HG02852 (cell line): ENCODE measurements around the gene VWDE.
A peak's percentile ranks its signal among the peaks of the same experiment; 100 is the strongest.

Source experiments
- ATAC-seq: cut with Tn5 transposase; IDR thresholded peaks from one replicate; pipeline ENCODE4 v1.9.1; 2021; ENCODE audit warnings: mild to moderate bottlenecking, moderate library complexity; ENCODE audit not compliant: unreplicated experiment

The VWDE gene

GRCh38 chr7:12337095-12337494 is 66.6 kb downstream of the VWDE start:
- no peak for ATAC-seq

DNA sequence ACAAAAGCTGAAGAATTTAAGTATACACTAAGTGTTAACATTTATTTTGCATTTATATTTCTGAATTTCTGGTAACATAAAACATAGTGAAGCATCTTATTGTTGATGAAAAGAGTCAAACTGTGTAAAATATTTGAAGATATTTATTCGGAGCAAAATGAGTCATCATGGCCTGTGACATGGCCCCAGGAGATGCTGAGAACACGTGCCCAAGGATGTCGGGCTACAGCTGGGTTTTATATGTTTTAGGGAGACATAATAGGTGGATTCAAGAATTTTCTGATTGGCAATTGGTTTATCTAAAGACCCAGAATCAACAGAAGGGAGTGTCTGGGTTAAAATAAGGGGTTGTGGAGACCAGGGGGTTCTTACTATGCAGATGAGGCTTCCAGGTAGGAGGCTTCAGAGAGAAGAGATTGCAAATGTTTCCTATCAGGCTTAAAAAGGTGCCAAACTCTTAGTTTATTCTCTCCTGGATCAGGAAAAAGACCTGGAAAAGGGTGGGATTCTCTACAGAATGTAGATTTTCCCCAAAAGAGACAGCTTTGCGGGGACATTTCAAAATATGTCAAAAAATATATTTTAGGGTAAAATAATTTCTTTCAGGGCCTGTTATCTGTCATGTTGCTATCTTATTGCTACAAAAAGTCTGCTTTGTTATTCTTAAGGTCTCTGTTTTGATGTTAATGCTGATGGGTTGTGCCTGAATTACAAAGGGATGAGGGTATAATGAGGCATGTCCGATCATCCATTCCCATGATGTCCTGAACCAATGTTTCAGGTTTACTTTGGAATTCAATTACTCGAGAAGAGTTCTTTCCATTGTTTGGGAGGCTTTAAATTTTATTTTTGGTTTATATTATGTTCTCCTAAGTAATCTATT is 74.5 kb downstream of the VWDE start:
- ATAC-seq, result no peak

- no peak for ATAC-seq
These were observed 75.7 kb downstream of the VWDE start for GRCh38 chr7:12327922-12328321.

GRCh38 chr7:12325646-12326045 is 78.0 kb downstream of the VWDE start:
- ATAC-seq, result no peak

DNA sequence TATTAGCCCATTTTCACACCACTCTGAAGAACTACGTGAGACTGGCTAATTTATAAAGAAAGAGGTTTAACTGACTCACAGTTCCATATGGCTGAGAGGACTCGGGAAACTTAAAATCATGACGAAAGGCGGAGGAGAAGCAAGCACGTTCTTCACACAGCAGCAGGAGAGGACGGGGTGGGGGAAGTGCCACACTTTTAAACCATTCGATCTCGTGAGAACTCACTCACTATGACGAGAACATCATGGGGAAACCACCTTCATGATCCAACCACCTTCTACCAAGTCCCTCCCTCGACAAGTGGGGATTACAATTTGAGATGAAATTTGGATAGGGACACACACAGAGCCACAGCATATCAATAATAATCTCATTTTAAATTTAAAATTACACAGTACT is 80.2 kb downstream of the VWDE start:
- ATAC-seq, result no peak

DNA sequence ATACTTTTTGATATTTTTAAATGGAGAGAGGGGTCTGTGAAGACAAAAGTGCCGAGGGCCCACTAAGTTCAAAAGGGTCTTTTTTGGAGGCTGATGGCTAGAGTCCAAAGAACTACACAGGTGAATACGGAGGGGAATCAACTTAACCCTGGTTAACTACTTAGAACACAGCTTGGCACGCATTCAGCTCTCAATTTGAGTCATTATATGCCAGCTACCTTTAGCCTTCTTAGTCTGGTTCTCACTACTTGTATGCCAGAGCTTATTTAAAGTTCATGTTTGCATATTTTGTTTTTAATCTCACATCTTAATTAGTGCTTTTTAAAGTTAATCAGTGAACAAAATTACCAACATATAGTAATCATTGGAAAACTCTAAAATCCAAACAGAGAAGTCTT is 80.8 kb downstream of the VWDE start:
- no peak for ATAC-seq

DNA sequence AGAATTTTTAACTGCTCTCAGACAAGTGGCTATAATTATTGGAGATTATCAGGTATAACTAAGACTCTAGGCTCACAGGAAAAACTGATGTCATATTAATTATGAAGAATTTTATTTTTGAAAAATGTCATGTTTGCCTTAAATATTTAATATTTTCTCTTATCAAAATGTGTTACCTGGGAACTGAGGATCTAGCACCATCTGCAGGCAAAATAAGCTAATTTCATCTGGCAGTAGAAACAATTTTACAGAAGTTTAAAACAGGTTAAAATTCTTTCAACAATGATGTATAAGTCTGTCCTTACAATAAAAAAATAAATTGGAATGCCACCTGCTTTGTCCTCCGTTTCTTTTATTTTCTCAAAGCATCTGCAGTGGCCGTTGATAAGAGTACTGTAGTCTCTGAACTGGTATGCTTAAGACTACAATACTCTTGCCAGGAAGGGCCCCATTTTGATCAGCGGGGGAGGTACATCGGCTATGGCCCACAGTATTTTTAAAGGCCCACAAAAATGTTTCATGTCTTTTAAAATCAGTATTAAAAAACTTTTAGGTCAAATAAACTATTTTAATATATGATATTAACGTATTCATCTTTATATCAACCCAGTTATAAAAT is 81.3 kb downstream of the VWDE start:
- ATAC-seq, result no peak

- ATAC-seq, result no peak
These were observed 82.5 kb downstream of the VWDE start for GRCh38 chr7:12320987-12321647.

GRCh38 chr7:12320241-12320986 is 83.3 kb downstream of the VWDE start:
- ATAC-seq, result no peak

DNA sequence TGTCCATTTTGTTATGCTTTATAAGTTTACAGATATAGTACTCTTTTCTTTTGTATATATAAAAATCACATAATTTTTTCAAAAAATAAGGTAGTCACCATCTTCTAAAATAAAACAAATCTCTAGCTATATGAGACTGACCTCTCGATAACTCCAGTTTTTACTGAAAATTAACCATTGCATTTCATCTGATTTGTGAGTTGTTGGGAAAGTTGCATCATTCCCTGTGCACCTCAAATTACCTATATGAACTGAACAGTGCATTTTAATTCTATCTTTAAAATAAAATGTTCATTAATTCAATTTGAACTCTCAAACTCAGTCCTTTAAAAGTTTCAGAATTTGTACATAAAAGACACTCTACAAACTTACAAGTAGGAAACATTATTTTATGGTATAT is 86.0 kb downstream of the VWDE start:
- no peak for ATAC-seq

- no peak for ATAC-seq
These were observed 86.7 kb downstream of the VWDE start for GRCh38 chr7:12316925-12317324.

- no peak for ATAC-seq
These were observed 88.6 kb downstream of the VWDE start for GRCh38 chr7:12315049-12315448.

- peak; percentile 80 for ATAC-seq
These were observed 89.5 kb downstream of the VWDE start for GRCh38 chr7:12314199-12314598.

DNA sequence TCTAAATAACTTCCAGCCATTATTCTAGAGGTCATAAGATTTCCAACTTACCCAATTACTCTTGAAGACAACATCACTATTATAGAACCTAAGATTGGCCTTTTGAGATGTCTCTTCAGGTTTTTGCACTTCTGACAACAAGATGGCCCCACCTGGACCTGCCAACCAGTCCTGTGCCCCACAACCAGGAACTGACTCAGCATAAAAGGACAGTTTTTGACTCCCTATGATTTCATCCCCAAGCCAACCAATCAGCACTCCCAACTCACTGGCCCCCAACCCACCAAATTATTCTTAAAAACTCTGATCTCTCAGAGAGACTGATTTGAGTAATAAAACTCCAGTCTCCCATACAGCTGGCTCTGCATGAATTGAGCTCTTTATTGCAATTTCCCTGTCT is 98.2 kb downstream of the VWDE start:
- ATAC-seq, result no peak

DNA sequence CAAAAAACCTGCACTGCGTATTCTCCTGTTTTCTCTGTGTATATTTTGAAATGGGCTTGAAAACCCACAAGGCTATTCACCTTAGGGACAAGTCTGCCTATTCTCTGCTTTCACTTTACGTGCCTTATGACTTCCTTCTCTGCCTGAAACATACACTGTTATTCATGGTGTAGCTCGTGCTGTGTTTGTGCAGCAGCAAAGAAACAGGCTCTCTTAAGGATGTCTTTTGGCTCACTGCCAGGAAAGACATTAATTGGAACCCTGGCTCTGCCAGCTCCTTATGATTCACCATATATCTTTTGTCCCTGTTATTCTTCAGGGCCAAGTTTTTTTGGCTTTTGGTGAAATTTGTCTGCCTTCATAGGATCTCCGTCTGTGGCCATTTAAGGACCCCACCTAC is 100.2 kb downstream of the VWDE start:
- ATAC-seq, result no peak

GRCh38 chr7:12303062-12303461 is 100.6 kb downstream of the VWDE start:
- no peak for ATAC-seq

DNA sequence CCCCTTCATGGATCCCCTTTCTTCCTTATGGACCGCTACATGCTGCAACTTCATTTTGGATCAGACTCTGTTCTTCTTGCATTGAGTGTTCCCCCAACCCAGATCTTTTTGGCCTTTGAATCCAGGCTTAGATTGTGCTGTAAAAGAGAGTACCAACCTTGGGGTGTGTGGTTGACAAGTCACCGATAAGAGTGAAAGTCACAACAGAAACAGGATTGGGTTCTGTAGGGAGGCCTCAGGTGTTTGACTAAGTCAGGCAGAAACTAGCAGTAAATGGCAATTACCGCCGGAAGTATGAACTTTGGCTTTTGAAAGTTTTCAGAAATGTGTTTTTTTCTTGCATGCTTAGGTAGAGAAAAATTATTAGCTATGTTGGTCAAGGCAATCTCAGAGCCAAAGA is 103.2 kb downstream of the VWDE start:
- no peak for ATAC-seq

GRCh38 chr7:12299367-12299766 is 104.3 kb downstream of the VWDE start:
- ATAC-seq, result no peak

DNA sequence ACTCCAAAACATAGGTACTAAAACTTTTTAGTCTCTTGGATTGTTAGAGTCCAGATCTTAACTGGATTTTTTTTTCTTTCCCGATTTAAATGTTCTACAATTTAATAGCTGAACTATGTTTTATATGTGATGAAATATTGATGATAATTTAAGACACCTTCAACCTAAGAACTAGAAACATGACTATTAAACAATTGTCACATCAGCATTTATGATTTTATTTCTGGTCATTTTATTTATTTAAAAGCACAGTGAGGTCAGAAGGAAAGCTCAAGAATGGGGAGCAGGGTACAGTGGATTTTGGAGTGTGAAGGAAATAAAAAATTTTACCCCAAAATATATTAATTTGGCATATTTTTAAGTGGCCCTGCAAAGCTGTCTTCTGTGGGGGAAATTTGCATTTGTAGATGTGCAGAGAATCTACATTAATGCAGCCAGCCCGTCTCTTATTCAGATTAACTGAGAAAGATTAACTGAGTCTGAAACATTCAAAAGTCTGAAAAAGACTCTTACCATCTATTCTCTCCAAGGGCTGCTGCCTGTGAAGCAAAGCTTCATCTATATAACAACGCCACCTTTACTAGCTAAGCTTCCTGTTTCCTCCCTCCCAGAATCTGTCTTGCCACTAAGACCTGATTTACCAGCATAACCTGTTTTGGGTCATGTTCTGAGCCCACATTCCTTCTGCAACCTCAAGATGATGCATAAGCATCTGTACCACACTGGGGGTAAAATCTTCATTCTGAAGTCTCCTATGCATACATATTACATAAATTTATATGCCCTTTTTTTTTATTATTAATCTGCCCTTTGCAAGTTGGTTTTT is 106.2 kb downstream of the VWDE start:
- no peak for ATAC-seq

- ATAC-seq, result no peak
These were observed 107.6 kb downstream of the VWDE start for GRCh38 chr7:12296051-12296570.
